Endothelial cell of umbilical vein (primary cell): ENCODE results near the gene GBF1. TPM values are rescaled to one million over a fixed set of nuclear protein-coding genes. Genes with fewer than 3 reads are reported as not detected.

Experiments
- BruUV-seq: library from RNA; stranded (reverse); fragments of 400-500 nt; replicated peaks from 2 replicates; lab custom pipeline; 2021; lab: Mats Ljungman, UMichigan
- CTCF ChIA-PET: fragments of 300-600, 350-600 bp; sonication (Branson Sonifier 250); formaldehyde crosslinking; loops from one replicate; lab custom pipeline; 2021; ENCODE audit warnings: antibody characterized with exemption, inconsistent platforms; lab: Charles Lee
- POLR2A ChIA-PET: fragments of 300-600, 350-600 bp; sonication (Branson Sonifier 250); formaldehyde crosslinking; loops from one replicate; lab custom pipeline; 2021; ENCODE audit warnings: antibody characterized with exemption, inconsistent platforms; lab: Charles Lee
- DNase-seq: peaks from one replicate; pipeline ENCODE4 v3.0.0-alpha.2; 2011; ENCODE audit warnings: low read depth, low spot score
- FAIRE-seq: peaks from 2 replicates; lab custom pipeline; 2011; peaks lifted over from hg19 to GRCh38; lab: Jason Lieb, UNC
- H2AFZ ChIP-seq: 2 replicates; pipeline ENCODE4 v1.6.0; 2012; ENCODE audit warnings: low read depth, low read length, control low read depth, inconsistent platforms
- H3K27ac ChIP-seq: 2 replicates; pipeline ENCODE4 v1.5.1; 2011; ENCODE audit warnings: low read depth, mild to moderate bottlenecking, control low read depth, low read length, moderate library complexity; ENCODE audit not compliant: insufficient read depth
- H3K27me3 ChIP-seq, 2 experiments: 2 replicates each; pipeline versions ENCODE4 v1.6.0 to v1.6.1; 2011; ENCODE audit warnings: low read length in 2 of 2, mixed read lengths in 1 of 2; ENCODE audit not compliant: control insufficient read depth in 2 of 2, insufficient read depth in 2 of 2
- H3K36me3 ChIP-seq, 2 experiments: 2 replicates in 1 of 2; 3 replicates in 1 of 2; pipeline ENCODE4 v1.5.1; 2011; ENCODE audit warnings: low read length in 2 of 2, mild to moderate bottlenecking in 1 of 2, moderate library complexity in 1 of 2; ENCODE audit not compliant: control insufficient read depth in 2 of 2, insufficient read depth in 2 of 2; ENCODE audit errors: extremely low read depth in 1 of 2
- H3K4me1 ChIP-seq: 3 replicates; pipeline ENCODE4 v1.5.1; 2011; ENCODE audit warnings: mild to moderate bottlenecking, low read length; ENCODE audit not compliant: control insufficient read depth, insufficient read depth; ENCODE audit errors: extremely low read depth
- H3K4me2 ChIP-seq: 2 replicates; pipeline ENCODE4 v1.6.1; 2011; ENCODE audit warnings: low read length, control low read depth, mixed read lengths; ENCODE audit not compliant: insufficient read depth
- H3K4me3 ChIP-seq, 3 experiments: fragments of 200-600 bp in 1 of 3; sonication (generic), shearing (Covaris generic) in 1 of 3; replicated peaks in 1 of 3; 2 replicates each; pipeline ENCODE4 v1.5.1; 2011 to 2016; ENCODE audit warnings: control low read depth in 3 of 3, low read length in 3 of 3, mild to moderate bottlenecking in 2 of 3, inconsistent platforms in 1 of 3, low read depth in 1 of 3, moderate library complexity in 1 of 3; ENCODE audit not compliant: insufficient read depth in 1 of 3
- H3K79me2 ChIP-seq: 2 replicates; pipeline ENCODE4 v1.6.0; 2012; ENCODE audit warnings: low read length, inconsistent platforms; ENCODE audit not compliant: control insufficient read depth, insufficient read depth
- H3K9ac ChIP-seq: replicated peaks from 2 replicates; pipeline ENCODE3; 2011; ENCODE audit warnings: low read length, control low read depth; ENCODE audit not compliant: insufficient read depth; ENCODE audit errors: extremely low read depth
- H3K9me1 ChIP-seq: replicated peaks from 3 replicates; pipeline ENCODE4 v1.6.0; 2011; ENCODE audit warnings: mild to moderate bottlenecking, low read length; ENCODE audit not compliant: control insufficient read depth, insufficient read depth; ENCODE audit errors: extremely low read depth
- H3K9me3 ChIP-seq: replicated peaks from 2 replicates; pipeline ENCODE4 v1.5.1; 2012; ENCODE audit warnings: low read length, inconsistent platforms; ENCODE audit not compliant: control insufficient read depth, insufficient read depth
- H4K20me1 ChIP-seq: replicated peaks from 2 replicates; pipeline ENCODE3; 2011; ENCODE audit warnings: mild to moderate bottlenecking, low read length; ENCODE audit not compliant: control insufficient read depth, insufficient read depth; ENCODE audit errors: extremely low read depth
- EZH2 ChIP-seq: IDR thresholded peaks from 2 replicates; pipeline ENCODE4 v1.6.1; 2012; ENCODE audit warnings: borderline replicate concordance, low read depth, mild to moderate bottlenecking, moderate library complexity, low read length, inconsistent platforms; ENCODE audit not compliant: severe bottlenecking
- FOS ChIP-seq: IDR thresholded peaks from 2 replicates; pipeline ENCODE4 v1.6.1; 2011; ENCODE audit warnings: mild to moderate bottlenecking, low read length, moderate library complexity, borderline replicate concordance; ENCODE audit not compliant: insufficient read depth
- GATA2 ChIP-seq: IDR thresholded peaks from 2 replicates; pipeline ENCODE4 v1.7.0; 2011; ENCODE audit warnings: low read depth, mild to moderate bottlenecking, moderate library complexity, mixed read lengths, low read length; ENCODE audit not compliant: insufficient read length, insufficient read depth
- JUN ChIP-seq: IDR thresholded peaks from 2 replicates; pipeline ENCODE4 v1.6.1; 2011; ENCODE audit warnings: borderline replicate concordance, low read depth; ENCODE audit not compliant: insufficient read length, insufficient read depth
- MYC ChIP-seq: IDR thresholded peaks from one replicate; pipeline ENCODE4 v1.6.1; 2011; ENCODE audit warnings: mild to moderate bottlenecking, low read depth, low read length
- POLR2A ChIP-seq: IDR thresholded peaks from 2 replicates; pipeline ENCODE4 v1.6.1; 2012; ENCODE audit warnings: low read depth, mild to moderate bottlenecking, control low read depth, low read length
- POLR2AphosphoS5 ChIP-seq: IDR thresholded peaks from 2 replicates; pipeline ENCODE4 v1.6.1; 2012; ENCODE audit warnings: low read depth, mild to moderate bottlenecking, control low read depth, low read length, moderate library complexity; ENCODE audit not compliant: insufficient read depth
- dilution Hi-C: fragments of 300-500 bp; cut with MboI; formaldehyde crosslinking; loops from one replicate; pipeline ENCODE4 v1.15.0; 2019; ENCODE audit warnings: low sequenced_read_pairs; ENCODE audit not compliant: extremely low pct_ligation_motif_present
- intact Hi-C: fragments of 100-400 bp; cut with micrococcal nuclease; formaldehyde crosslinking; loops from one replicate; pipeline ENCODE4 v1.10.0; 2022
- polyA plus RNA-seq, 4 experiments: library from polyadenylated mRNA; depleted of rRNA in 3 of 4; stranded (reverse) in 3 of 4; unstranded in 1 of 4; fragments of >200 nt; gene quantifications; 2 replicates each; pipeline versions ENCODE4 v1.2.1 to v1.2.3, GENCODE V29; 2011 to 2012; ENCODE audit warnings: missing spikeins in 1 of 4
- total RNA-seq: library from RNA; stranded (reverse); gene quantifications from 2 replicates; pipeline ENCODE4 v1.2.3, GENCODE V29; 2021
- TF ChIP-seq, protein P1 (sequence below), 2 donors: IDR thresholded peaks; 1 replicate in 1 of 2; 2 replicates in 1 of 2; pipeline ENCODE4 v1.5.1; 2011; ENCODE audit warnings: low read length in 2 of 2, mild to moderate bottlenecking in 2 of 2, moderate library complexity in 2 of 2, control low read depth in 1 of 2, inconsistent platforms in 1 of 2, low read depth in 1 of 2; ENCODE audit not compliant: insufficient read depth in 1 of 2; ENCODE audit errors: extremely low read depth in 1 of 2
- TF ChIP-seq, protein P2 (sequence below): IDR thresholded peaks from 2 replicates; pipeline ENCODE4 v1.6.1; 2011; ENCODE audit not compliant: insufficient read depth, insufficient read length

GBF1 gene
- total and polyA plus RNA-seq, 2 donors (not counting 3 experiments of a cell fraction or from before 2014, with no cell fraction given), result 26.0 to 49.7 TPM

DNA sequence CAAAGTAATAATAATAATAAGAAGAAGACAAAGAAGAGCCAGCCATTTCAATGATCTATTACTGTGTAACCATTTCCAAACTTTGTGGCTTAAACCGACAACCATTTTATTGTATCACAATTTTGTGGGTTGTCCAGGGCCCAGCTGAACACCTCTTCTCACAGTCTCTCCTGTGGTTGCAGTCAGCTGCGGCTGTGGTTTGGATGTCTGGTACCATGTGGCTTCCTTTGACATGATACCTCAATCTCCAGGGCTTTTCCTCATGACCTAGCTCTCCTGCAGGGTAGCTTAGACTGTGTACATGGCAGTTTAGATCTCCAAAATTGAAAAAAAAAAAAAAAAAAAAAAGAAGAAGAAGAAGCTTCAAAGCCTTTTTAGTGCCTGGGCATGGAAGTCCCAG is 77.6 kb downstream of the GBF1 start:
- ChIA-PET CTCF (interaction anchor here (0.6 to 1.7 kb wide), 7 partner anchors 10 to 340 kb away, joined by 3 to 5 read pairs (median 4); no protein-coding TSS in a partner anchor), POLR2A (interaction anchor here (0.6 to 0.7 kb wide), 3 partner anchors 9 to 20 kb away, joined by 3 to 15 read pairs (median 9); no protein-coding TSS in a partner anchor)
- Histone ChIP-seq H3K27me3 (no peaks in the 10 kb centered on the region), H4K20me1 (no peaks in the 10 kb centered on the region), H3K9me3 (no peaks in the 10 kb centered on the region), H3K9ac (no peak overlapping the region), H3K9me1 (no peaks in the 10 kb centered on the region), H3K4me1 (no peaks in the 10 kb centered on the region), H3K36me3 (no peaks in the 10 kb centered on the region), H3K27ac (no peak overlapping the region), H2AFZ (no peak overlapping the region), H3K79me2 (peaks cover 23% of the 10 kb centered on the region), H3K4me3 (no peak overlapping the region), H3K4me2 (no peak overlapping the region)
- TF ChIP-seq GATA2 (no peak), FOS (no peak), POLR2AphosphoS5 (no peak)
- intact Hi-C loops (no loop called here), dilution Hi-C loops (no loop called here)
- FAIRE-seq (no peak), DNase-seq (no peak)
- BruUV-seq, result no TSS peak

DNA sequence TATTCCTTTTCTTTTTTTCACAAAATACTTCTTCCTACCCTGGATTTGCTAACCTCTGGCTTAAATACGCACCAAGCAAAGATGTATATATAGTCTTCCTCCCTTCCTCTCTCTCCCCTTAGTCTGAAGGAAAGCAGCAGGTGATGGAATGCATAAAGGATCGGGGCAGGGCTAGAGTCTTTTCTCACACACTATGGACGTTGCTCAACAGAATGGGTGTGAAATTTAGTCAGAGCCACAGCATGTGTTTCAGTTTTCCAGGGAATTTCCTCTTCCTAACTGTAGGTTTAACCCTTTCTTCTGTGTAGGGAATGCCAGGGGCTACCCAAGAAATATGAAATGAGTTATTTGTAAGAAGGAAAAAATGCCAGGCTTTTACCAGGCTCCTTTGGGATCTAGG is 78.7 kb downstream of the GBF1 start:
- intact Hi-C loops, result no loop called here
- no peak overlapping the region for H3K27ac ChIP-seq
- no peaks in the 10 kb centered on the region for H4K20me1 ChIP-seq
- ChIA-PET POLR2A (no interaction called here), CTCF (interaction anchor here (1.2 kb wide), 1 partner anchor 10 kb away, joined by 4 read pairs; no protein-coding TSS in a partner anchor)
- H3K27me3 ChIP-seq, result no peaks in the 10 kb centered on the region
- dilution Hi-C loops, result no loop called here
- H3K9me3 ChIP-seq, result no peaks in the 10 kb centered on the region
- peaks cover 24% of the 10 kb centered on the region for H3K79me2 ChIP-seq
- no peak overlapping the region for H2AFZ ChIP-seq
- H3K36me3 ChIP-seq, result no peaks in the 10 kb centered on the region
- H3K4me3 ChIP-seq, result no peak overlapping the region
- FAIRE-seq, result no peak
- no peaks in the 10 kb centered on the region for H3K9me1 ChIP-seq
- H3K4me2 ChIP-seq, result no peak overlapping the region
- BruUV-seq, result no TSS peak
- H3K4me1 ChIP-seq, result no peaks in the 10 kb centered on the region
- no peak for DNase-seq
- H3K9ac ChIP-seq, result no peak overlapping the region
- TF ChIP-seq GATA2, result no peak
- no peak for TF ChIP-seq JUN
- no peak for TF ChIP-seq EZH2
- TF ChIP-seq POLR2AphosphoS5, result no peak
- no peak for TF ChIP-seq FOS
- TF ChIP-seq, protein P1, sequence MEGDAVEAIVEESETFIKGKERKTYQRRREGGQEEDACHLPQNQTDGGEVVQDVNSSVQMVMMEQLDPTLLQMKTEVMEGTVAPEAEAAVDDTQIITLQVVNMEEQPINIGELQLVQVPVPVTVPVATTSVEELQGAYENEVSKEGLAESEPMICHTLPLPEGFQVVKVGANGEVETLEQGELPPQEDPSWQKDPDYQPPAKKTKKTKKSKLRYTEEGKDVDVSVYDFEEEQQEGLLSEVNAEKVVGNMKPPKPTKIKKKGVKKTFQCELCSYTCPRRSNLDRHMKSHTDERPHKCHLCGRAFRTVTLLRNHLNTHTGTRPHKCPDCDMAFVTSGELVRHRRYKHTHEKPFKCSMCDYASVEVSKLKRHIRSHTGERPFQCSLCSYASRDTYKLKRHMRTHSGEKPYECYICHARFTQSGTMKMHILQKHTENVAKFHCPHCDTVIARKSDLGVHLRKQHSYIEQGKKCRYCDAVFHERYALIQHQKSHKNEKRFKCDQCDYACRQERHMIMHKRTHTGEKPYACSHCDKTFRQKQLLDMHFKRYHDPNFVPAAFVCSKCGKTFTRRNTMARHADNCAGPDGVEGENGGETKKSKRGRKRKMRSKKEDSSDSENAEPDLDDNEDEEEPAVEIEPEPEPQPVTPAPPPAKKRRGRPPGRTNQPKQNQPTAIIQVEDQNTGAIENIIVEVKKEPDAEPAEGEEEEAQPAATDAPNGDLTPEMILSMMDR (IDR thresholded peaks at IDR 0.05; ENCODE audit: extremely low read depth in 1 of 2, insufficient read depth in 1 of 2, low read depth in 1 of 2, low read length in 2 of 2), result no peak
- no peak for TF ChIP-seq POLR2A
- TF ChIP-seq, protein P2, sequence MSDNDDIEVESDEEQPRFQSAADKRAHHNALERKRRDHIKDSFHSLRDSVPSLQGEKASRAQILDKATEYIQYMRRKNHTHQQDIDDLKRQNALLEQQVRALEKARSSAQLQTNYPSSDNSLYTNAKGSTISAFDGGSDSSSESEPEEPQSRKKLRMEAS, result no peak
- TF ChIP-seq MYC, result no peak
